HT-29 (cell line): ENCODE results near the gene CMYA5. TPM values are rescaled to one million over a fixed set of nuclear protein-coding genes. Genes with fewer than 3 reads are reported as not detected.

Experiments
- DNase-seq: peaks from one replicate; pipeline ENCODE4 v3.0.0-alpha.2; 2015; ENCODE audit warnings: low spot score
- total RNA-seq: library from RNA; depleted of rRNA; stranded (reverse); fragments of >200 nt; shearing (Covaris generic); gene quantifications from 2 replicates; pipeline ENCODE4 v1.2.3, GENCODE V29; 2014

CMYA5 gene
- total RNA-seq, 1 experiment from 2014 or later = 0.08 TPM

- DNase-seq = no peak
These were observed 104.1 kb downstream of the CMYA5 start for GRCh38 chr5:79793722-79794121.

- no peak for DNase-seq
These were observed 104.7 kb downstream of the CMYA5 start for GRCh38 chr5:79794347-79794746.

- DNase-seq = peak; percentile 81
These were observed 106.2 kb downstream of the CMYA5 start for GRCh38 chr5:79795764-79796398.

GRCh38 chr5:79798893-79799590 is 109.4 kb downstream of the CMYA5 start:
- DNase-seq = no peak

- no peak for DNase-seq
These were observed 111.6 kb downstream of the CMYA5 start for GRCh38 chr5:79800979-79801827.

- DNase-seq = no peak
These were observed 112.8 kb downstream of the CMYA5 start for GRCh38 chr5:79802406-79802805.

GRCh38 chr5:79803007-79803406 is 113.4 kb downstream of the CMYA5 start:
- no peak for DNase-seq

- no peak for DNase-seq
These were observed 117.1 kb downstream of the CMYA5 start for GRCh38 chr5:79806741-79807140.

GRCh38 chr5:79809743-79810142 is 120.1 kb downstream of the CMYA5 start:
- DNase-seq = no peak

- no peak for DNase-seq
These were observed 121.4 kb downstream of the CMYA5 start for GRCh38 chr5:79811081-79811480.

- no peak for DNase-seq
These were observed 122.3 kb downstream of the CMYA5 start for GRCh38 chr5:79811904-79812303.

GRCh38 chr5:79814699-79815098 is 125.1 kb downstream of the CMYA5 start:
- DNase-seq = no peak

GRCh38 chr5:79816014-79816413 is 126.4 kb downstream of the CMYA5 start:
- DNase-seq = no peak

GRCh38 chr5:79820648-79821047 is 131.0 kb downstream of the CMYA5 start:
- no peak for DNase-seq

GRCh38 chr5:79824444-79824843 is 134.8 kb downstream of the CMYA5 start:
- DNase-seq = no peak

GRCh38 chr5:79825802-79826201 is 136.2 kb downstream of the CMYA5 start:
- no peak for DNase-seq

- DNase-seq = no peak
These were observed 137.6 kb downstream of the CMYA5 start for GRCh38 chr5:79827159-79827629.

GRCh38 chr5:79829260-79829659 is 139.6 kb downstream of the CMYA5 start:
- peak; percentile 30 for DNase-seq

- DNase-seq = no peak
These were observed 142.0 kb downstream of the CMYA5 start for GRCh38 chr5:79831381-79832309.

- DNase-seq = no peak
These were observed 143.3 kb downstream of the CMYA5 start for GRCh38 chr5:79832911-79833310.

- DNase-seq = no peak
These were observed 144.6 kb downstream of the CMYA5 start for GRCh38 chr5:79834098-79834753.
